Stimulated activated CD4-positive, alpha-beta T cell treated with anti-CD3 and anti-CD28 coated beads, Interleukin-1b, Interleukin-23, amount 100 ng/mL, for 48 hours (primary cell): Measurements from ENCODE around the gene C1orf74.
A peak's percentile ranks its signal among the peaks of the same experiment; 100 is the strongest.

Experiments
- DNase-seq: peaks from one replicate; pipeline ENCODE4 v3.0.0-alpha.2; 2020

C1orf74 gene

DNA sequence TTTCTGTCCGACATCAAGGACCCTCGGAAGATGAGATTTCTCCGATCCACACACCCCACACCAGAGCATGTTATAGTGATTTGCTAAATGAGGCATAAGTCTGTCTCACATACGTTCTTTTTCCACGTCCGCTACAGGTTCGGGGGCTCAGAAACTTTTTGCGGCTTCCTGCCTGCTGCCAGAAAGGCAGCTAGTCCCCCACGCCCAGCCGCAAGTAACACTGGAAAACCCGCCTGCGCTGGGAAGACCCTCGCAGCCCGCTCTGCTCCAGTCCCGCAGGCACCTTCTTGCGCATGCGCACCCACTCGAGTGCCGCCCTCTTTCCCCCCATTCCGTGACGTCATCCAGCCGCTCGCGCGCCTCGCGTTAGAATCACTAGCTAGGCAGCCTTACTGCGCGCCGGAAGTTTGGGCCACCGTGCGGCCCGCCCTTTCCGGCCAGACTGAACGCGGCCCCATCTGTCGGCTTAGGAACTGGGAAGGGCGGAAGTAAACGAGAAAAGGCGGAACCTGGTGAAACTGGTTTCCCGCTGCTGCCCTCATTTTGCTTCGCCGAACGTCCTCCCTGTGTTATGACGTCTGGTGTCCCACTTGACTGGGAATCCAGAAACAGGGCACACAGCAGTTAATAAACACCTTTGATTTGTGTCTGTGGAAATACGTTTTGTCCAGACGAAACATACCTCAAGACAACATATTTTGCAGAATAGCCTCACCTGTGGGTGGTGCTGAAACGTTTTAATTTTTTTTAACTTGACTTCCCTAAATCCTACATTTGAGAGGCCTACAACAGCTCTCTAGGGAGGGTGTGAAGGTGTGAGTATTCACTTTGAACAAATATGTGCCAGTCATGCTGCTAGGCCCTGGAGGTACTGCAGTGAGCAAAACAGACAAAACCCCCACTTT, at the start of gene C1orf74:
Gene C1orf74, minus strand, starts transcription at position 295 of the 905 bp plus-strand sequence. CDS start 925 bp downstream, outside the sequence.
- DNase-seq: peak; percentile 99

DNA sequence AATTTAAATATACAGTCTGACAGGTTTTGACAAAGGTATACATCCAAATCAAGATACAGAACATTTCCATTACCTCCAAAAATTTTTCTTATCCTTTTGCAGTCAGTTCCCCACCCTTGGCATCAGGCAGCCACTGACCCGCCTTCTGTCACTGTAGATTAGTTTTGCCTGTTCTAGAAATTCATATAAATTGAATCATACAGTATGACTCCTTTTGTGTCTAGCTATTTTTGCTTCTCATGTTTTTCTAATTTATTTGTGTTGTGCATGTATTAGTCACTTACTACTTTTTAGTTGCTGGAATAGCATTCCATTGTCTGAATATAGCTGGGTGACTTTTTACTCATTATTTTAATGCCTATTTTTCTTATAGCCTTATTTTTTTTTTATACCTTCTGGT, 47.3 kb upstream of the C1orf74 start:
- DNase-seq: no peak

DNA sequence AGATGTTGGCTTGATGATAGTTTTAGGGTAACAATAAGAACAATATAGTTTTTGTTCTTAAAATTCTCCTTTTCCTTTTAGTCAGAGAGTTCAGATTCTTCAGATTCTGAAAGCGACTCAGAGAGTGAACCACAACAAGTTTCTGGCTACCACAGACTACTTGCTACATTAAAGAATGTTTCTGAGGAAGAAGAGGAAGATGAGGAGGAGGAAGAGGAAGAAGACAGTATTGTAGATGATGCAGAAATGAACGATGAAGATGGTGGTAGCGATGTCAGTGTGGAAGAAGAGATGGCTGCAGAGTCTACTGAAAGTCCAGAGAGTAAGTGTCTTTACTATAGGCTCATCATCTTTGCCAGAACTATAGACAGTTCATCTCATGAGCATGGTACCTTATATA, 46.4 kb upstream of the C1orf74 start:
- DNase-seq: no peak

DNA sequence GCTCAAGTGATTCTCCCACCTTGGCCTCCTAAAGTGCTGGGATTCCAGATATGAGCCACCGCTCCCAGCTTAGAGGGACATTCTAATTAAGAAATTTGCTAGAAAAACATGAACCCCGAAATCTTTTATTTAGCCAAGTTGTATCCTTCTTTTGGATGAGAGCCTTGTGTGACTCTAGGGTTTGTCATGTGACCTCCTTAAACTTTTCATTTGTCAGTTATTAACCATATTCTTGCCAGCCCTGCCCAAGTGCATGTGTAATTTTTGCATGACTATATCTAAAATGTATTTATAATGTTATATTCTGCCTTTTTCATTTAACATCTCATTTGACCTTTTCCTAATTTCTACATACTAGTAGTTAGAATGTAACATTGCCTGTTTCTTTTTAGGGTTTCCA, 45.4 kb upstream of the C1orf74 start:
- no peak for DNase-seq

DNA sequence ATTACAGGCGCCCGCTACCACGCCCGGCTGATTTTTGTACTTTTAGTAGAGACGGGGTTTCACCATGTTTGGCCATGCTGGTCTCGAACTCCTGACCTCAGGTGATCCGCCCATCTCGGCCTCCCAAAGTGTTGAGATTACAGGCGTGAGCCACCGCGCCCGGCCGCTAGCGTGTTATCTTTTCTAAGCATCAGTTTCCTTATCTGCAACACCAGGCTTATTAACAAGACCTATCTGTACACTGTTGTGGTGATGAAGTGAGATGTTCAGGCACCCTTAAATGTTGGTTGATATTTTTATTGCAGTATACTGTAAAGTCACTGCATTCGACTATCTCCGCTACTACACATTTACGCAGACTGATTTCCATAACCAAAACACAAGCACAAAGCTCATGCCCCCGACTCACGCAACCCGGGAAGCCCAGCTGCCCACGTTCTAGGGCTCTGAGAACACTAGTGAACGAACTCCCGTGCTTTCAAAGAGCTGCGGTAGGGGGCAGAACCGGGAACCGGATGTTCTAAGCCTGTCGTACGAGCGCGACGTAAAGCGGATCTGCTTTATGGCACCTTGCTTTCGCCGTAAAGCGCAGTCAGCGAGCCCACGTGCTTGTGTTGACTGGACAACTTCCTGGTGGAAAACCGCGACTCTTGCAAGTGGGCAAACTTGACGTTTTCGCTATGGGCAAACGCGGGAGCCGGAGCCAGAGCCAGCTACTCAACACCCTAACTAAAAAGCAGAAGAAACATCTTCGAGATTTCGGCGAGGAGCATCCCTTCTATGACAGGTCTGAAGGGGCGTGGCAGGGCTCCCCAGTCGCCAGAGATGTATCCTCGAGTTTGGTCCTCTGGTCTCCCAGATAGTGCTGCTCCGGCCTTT, 43.3 kb upstream of the C1orf74 start, which contains the start of gene UTP25:
Gene UTP25, plus strand, starts transcription at position 589 of the 879 bp plus-strand sequence. Its CDS starts 92 bp downstream, at position 681.
- peak; percentile 93 for DNase-seq

DNA sequence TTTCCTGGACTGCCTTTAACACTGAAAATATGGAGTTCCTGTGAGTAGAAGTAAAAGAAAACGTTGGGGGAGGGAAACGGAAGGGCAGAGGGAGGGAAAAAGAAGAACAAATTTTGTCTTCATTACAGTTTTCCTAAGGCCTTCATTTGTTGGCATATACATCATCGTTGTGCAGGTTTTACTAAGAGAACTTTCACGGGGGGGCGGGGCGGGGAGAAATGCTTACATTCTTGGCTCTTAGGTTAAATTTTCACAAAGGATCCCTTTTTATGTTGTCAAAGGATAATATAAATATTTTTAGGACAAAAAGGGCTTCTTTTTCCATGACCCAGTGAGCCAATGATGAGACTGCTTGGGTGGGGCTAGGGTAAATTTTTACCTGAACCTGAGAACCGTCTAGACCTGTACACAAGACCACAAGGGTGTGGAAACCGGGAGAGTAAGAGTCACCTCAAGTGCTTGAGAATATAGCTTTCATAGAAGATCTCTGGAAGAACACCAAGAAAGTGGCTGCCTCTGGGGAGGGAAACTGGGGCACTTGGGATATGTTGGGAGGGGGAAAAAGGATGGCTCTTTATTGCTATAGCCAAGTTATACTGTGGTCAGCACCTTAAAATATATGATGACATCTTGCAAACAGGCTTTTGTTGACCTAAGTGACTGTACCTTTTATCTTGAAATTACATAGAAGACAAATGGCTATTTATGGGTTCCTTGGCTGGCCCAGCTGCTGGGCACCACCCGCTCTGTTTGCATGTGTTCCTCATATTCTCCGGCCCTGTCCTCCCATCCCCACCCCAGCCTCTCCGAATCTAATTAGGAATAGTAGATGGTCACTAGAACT, 41.5 kb upstream of the C1orf74 start:
- no peak for DNase-seq

DNA sequence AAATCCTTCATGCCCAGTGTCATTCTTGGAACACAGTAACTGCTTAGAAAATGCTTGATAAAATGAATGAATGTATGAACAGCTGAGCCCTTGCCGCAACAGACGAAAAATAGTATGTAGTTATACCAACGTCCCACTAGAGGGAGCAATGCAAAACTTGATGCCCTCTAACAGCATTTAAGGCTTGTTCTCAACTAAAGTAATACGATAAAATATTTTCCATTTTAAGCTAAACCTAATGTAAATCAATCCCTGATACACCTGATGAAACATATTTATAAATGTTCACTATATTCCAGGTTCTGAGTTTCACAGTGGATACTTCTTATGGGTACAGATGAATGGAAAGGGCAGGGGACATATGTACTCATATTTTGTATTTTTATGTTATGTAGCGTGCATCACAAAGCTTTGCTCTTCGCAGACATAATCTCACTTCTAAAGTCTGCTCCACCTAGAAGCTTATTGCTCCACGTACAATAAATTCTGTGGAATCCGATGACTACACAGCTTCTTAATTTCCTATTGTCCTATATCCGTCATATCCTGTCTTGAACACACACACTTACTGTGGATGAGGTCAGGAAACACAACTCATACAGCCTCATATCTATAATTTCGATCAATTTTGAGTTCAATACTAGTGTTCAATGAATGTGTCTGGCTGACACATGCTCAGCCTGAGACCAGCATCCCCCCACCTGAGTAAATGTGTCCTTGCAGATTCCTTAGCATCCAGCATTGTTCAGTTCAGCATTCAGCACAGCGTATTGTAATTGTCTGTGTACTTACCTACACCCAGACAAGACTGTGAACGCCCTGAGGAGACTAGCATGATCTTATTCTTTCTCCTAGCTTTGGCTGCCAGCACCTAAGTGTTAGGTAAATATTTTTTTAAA, 39.0 kb upstream of the C1orf74 start:
- DNase-seq: peak; percentile 15

DNA sequence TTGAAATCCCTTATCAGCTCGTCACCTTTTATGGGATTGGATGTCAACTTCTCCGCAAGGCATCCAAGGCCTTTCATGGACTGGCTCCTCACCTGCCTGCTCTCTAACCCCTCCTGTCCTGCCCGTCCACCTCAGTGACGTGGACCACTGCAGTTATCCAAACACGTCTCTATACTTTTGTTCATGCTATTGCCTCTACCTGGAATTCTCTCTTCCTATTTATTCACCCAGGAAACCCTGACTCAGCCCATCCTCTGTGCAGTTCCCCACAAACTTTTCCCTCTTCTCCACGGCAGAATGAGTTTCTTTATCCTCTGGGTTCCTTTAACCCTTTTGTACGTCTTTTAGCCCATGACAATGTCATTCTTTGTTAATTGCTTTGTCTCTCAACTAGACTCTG, 38.3 kb upstream of the C1orf74 start:
- DNase-seq: no peak

DNA sequence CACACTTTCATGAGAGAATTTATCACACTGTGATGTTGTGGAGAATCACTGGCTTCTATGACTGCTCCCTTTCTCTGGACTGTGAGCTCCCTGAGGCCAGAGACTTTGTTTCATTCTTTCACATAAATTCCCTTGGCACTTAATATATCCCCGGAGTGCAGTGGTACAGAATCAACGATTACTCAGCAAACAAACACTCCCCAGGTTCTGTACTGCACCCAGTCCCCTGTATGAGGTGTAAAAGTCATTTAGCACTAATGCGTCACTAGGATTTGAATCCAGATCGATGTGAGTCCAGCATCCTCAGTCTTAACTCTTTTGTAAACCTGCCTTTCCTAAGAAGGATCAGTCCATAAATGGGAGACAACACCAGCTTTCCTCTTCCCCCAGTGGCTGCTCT, 36.6 kb upstream of the C1orf74 start:
- no peak for DNase-seq

DNA sequence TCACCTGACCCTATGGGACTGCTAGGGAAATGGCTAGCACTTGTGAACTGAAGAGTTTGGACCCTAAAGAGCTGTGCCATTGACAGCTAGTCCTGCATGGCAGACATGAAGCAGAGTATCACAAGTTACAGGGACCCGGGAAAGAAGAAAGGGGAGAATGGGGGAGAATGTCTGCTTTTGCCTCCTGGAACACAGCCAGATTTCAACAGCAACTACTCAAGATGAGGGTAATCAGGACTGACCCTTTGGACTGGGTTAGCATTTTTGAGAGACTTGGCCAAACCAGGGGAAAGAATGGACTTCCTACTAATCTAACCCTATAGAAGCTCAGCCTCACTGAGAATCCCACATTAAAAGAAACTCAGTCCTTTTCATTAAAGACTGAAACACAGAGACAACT, 34.7 kb upstream of the C1orf74 start:
- no peak for DNase-seq

DNA sequence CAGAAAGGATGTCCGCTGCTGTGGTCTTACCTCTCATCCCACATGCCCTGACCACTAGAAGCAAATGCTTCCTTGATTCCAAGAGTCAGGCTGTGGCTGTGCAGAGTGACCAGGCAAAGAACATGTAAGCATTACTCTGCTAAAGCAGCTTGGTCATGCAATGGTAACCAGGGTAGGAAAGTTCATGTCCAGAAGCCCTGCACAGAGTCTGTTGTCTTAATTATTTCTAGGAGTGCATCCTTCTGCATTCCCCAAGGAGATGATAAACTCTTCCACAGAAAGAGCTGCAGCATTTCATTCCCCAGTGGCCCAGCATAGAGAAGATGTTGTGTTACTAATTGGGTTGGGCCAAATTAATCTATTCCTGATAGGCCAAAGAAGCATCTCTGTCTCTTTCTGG, 33.3 kb upstream of the C1orf74 start:
- no peak for DNase-seq

DNA sequence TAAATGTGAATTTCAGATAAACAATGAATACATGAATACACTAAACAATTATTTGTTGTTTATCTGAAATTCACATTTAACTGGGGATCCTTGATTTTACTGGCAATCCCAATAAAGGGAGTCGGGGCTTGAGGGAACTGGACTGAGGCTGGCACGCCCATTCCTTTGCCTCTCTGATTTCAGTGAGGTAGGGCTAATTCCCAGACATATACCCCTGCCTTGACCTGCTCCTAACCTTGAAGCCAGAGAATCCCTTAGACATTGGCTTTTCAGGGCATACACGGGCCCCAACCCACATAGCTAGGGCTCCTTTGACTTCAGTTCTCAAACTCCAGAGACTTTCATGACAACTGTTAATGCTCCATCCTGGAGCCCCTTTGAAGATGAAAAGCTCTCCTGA, 32.6 kb upstream of the C1orf74 start:
- DNase-seq: no peak

DNA sequence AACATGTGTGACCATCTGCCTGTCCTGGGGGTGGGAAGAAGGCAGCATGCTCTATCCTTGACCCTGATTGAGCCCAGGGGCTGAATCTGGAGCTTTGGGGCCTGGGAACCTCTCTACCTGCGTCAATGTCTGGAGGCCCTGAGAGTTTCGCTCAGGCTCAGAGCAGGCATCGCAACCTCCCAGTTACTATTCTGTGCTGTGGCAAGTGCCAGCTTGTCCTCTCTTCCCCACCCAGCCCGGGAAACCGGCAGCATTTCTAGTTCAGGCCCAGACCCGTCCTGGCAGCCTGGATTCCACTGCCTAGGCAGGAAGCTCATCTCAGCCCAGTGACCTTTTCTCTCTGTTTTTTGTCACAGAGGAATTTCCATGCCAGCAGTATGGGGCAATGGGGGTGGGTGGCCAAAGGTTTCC, 31.6 kb upstream of the C1orf74 start:
- DNase-seq: no peak

DNA sequence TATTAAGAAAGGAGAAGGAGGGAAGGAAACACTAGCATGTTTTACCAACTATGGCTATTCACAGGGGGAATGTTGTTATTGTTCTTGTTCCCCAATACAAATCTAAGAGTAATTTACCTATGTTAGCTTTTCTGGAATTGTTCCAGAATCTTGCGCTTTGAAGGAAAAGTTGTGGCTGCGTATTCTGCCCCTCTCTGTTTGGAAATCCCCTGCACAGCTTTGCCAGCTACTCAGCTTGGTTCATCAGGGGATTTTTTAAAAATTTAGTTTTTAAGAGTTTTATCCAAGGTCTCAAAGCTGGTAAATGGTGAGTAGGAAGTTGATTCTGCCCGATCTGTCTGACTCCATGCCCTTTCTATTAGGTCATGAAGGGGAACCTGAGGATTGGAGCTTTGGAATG, 31.1 kb upstream of the C1orf74 start:
- DNase-seq: no peak

DNA sequence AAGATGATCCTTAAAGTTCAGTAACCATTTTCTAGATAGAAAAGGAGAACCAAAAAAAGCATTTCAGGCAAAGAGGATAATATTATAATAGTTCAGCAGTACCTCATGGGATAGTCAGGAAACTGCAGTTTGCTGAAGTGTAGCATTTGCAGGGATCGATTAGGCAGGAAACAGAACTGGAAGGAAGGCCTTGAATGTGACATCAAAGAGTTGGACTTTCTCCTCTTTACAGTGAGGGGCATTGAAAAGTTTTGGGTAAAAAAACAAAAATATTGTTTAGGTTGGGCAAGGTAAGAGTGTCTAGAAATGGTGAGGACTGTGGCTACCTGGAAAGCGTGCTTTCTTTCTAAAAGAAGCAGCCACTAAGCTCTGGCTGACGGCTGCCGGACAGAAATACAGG, 29.5 kb upstream of the C1orf74 start:
- DNase-seq: no peak

DNA sequence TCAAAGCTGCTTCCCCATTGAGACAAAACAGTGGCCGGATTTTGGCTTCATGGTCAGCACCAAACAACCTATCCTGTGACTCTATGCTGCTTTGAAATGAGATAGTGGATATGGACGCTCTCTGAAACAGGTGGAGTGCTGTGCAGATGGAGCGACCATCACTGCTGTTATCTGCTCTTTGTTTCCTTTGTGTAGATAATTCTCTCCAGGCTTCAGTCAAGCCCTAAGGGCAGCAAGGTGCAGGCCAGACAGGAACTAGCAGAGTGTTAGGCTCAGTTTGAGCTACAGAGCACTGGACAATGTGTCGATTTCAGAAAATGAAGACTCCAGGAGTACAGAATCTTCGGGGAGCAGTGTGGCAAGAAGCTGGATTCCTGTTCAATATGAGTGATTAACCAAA, 26.4 kb upstream of the C1orf74 start:
- DNase-seq: no peak

DNA sequence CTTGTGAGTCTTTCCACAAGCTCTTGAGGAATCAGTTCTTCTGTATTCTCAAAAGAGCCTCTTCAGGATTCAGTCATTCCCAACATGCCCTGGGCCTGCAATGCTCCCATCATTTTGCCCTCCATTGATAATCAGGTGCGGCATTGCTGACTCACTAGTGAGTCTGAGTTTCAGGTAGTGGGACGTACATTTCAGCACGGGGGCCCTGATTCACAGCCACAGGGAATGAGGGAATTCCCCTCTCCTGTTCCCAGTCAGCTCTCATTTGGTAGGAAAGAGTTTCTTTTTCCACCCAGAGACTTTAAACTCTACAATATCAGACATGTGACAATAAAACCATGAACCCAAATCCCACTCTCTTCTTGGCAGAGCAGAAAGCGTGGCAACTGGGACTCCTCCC, 25.3 kb upstream of the C1orf74 start:
- no peak for DNase-seq

DNA sequence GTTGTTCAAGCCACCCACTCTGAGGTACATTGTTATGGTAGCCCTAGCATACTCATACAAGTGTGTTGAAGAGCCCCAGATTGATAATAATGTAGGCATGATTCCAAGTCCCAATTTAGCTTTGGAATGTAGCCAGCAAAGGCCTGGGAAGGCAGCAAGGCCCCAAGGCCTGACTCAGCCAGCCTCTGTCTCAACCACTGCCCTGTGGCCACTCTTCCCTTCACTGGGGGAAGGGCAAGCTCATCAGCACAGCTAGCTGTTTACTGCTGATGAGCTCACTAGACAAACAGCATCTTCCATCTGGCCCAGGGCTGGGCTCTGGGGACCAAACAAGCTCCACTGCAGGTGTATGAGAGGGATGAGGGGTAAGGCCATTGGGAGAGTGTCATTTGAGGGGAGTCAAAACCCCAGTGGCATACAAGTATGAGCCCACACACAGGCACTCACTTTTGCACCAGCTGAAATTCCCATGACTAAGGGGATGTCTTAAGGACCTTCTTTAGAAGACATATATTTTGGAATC, 23.8 kb upstream of the C1orf74 start:
- no peak for DNase-seq

DNA sequence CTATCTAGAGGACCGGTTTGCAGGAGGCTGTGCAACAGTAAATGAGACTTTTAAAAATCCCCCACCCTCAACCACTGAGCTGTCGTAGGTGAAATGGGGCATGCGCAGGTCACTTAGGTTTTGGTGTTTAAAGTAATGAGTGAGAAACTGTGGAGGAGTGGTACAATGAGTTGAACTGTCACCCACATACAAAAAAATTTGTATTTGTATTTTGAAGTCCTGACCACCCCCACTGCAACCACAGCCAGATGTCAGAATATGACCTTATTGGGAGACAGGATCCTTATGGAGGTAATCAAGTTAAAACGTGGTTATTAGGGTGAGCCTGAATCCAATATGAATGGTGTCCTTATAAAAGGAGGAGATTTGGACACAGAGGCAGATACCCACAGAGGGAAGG, 23.1 kb upstream of the C1orf74 start:
- no peak for DNase-seq

DNA sequence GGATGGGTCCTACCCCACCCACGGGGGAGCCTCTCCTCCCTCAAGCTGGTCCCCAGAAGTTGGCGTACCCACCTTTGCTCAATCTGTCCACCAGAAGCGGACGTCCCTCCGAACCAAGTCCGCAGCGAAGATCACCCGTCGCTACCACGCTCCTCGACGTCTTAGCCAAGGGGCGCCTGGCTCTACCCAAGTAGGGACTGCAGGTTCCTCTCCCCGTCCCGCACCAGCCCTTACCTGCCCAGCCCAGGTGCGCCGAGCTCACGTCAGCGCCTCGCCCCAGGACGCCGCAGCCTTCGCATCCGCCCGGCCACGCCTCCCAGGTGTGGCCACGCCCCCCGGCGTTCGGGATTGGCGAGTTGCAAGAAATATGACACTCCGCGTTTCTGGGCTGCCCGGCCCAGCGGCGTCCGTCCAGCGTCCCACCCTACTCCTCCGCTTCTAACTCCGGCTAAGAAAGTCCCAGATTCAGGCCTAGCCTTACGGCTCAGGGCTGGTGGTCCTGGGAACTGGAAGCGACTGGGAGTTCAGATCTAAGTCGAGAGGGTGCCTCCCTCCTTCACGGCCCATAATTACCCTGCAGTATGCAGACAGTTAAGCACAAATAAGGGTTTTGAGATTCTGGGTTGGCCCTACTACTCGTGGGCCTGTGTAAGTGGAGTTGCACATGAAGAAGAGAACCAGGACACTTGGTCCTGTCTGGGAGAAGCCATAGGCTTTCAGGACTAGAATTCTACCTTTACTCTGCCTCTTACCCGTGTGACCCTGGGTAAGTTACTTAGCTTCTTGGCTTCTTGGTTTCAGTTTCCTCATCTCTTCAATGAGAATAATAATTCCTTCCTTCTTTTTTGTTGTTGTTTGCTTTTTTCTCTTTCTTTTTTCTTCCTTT, 21.8 kb upstream of the C1orf74 start, which contains the start of gene IRF6:
Gene IRF6, minus strand, starts transcription at position 268 of the 886 bp plus-strand sequence. CDS start 4,729 bp downstream, outside the sequence.
- DNase-seq: peak; percentile 56
